ENCODE measurements around the gene UBE2QL1.

UBE2QL1 gene

GRCh38 chr5:6535594-6535993, 86.9 kb downstream of the UBE2QL1 start:
- H3K4me3 ChIP-seq (ENCODE audit: low read depth, low read length) = no peak overlapping the region
- no peak for DNase-seq (ENCODE audit: low read depth, low spot score)
- TF ChIP-seq CTCF (IDR thresholded peaks at IDR 0.05; ENCODE audit: insufficient read depth, low read length, missing control alignments) = no peak
- POLR2A ChIA-PET = no interaction called here
- CTCF ChIA-PET = no interaction called here

- ChIA-PET CTCF (no interaction called here), POLR2A (no interaction called here)
- no peak for TF ChIP-seq CTCF (IDR thresholded peaks at IDR 0.05; ENCODE audit: insufficient read depth, low read length, missing control alignments)
- H3K4me3 ChIP-seq (ENCODE audit: low read depth, low read length) = no peak overlapping the region
- DNase-seq (ENCODE audit: low read depth, low spot score) = no peak
These were observed 90.4 kb downstream of the UBE2QL1 start for GRCh38 chr5:6539060-6539459.

- CTCF ChIA-PET = no interaction called here
- no peak for TF ChIP-seq CTCF (IDR thresholded peaks at IDR 0.05; ENCODE audit: insufficient read depth, low read length, missing control alignments)
- no peak overlapping the region for H3K4me3 ChIP-seq (ENCODE audit: low read depth, low read length)
- DNase-seq (ENCODE audit: low read depth, low spot score) = peak; percentile 34
- POLR2A ChIA-PET = no interaction called here
These were observed 91.6 kb downstream of the UBE2QL1 start for GRCh38 chr5:6540111-6540827.

- no peak overlapping the region for H3K4me3 ChIP-seq (ENCODE audit: low read depth, low read length)
- POLR2A ChIA-PET = no interaction called here
- CTCF ChIA-PET = no interaction called here
- DNase-seq (ENCODE audit: low read depth, low spot score) = no peak
- no peak for TF ChIP-seq CTCF (IDR thresholded peaks at IDR 0.05; ENCODE audit: insufficient read depth, low read length, missing control alignments)
These were observed 92.8 kb downstream of the UBE2QL1 start for GRCh38 chr5:6541256-6542013.

- CTCF ChIA-PET = no interaction called here
- no peak for DNase-seq (ENCODE audit: low read depth, low spot score)
- H3K4me3 ChIP-seq (ENCODE audit: low read depth, low read length) = no peak overlapping the region
- no peak for TF ChIP-seq CTCF (IDR thresholded peaks at IDR 0.05; ENCODE audit: insufficient read depth, low read length, missing control alignments)
- POLR2A ChIA-PET = no interaction called here
These were observed 94.0 kb downstream of the UBE2QL1 start for GRCh38 chr5:6542421-6543345.

- ChIA-PET POLR2A (no interaction called here), CTCF (no interaction called here)
- DNase-seq (ENCODE audit: low read depth, low spot score) = no peak
- H3K4me3 ChIP-seq (ENCODE audit: low read depth, low read length) = no peak overlapping the region
- no peak for TF ChIP-seq CTCF (IDR thresholded peaks at IDR 0.05; ENCODE audit: insufficient read depth, low read length, missing control alignments)
These were observed 94.7 kb downstream of the UBE2QL1 start for GRCh38 chr5:6543346-6543730.
